ENCODE measurements around the gene CCR1.
"Not testable (repeated sequence)": the region's sequence is repeated elsewhere in the genome, so short reads cannot be mapped to it uniquely, and the experiment has no call there.

Gene CCR1

DNA sequence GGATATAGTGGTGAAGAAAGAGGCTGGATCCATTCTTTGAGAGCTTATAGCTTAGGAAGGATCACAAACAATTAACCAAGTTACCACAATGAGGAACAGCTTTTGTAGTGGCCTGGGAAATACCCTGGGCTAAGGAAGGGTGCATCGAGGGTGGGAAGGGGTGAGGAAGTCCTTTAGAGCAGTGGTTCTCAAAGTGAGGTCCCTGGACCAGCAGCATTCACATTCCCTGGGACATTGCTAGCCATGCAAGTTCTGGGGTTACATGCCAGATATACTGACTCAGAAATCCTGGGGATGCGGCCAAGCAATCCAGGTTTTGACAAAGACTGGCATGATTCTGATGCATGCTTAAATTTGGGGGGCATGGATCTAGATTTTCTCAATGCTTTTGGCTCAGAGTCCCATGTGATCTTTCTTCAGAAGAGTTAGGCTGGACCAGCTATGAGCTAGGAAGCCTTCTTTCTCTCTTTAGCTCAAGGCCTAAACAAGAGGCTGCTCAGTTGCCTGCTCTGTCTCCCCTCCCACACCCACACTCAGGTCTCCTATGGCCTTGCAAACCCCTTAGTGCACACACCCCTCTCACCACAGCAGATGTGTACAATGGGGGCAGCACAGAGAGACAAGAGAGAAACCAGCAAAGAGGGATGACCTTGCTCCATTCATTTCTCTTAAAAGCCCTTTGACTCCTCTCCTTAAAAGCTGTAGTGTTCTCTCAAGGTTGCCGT lies 1.8 kb upstream of the CCR1 start:
- DNase-seq: no peak

DNA sequence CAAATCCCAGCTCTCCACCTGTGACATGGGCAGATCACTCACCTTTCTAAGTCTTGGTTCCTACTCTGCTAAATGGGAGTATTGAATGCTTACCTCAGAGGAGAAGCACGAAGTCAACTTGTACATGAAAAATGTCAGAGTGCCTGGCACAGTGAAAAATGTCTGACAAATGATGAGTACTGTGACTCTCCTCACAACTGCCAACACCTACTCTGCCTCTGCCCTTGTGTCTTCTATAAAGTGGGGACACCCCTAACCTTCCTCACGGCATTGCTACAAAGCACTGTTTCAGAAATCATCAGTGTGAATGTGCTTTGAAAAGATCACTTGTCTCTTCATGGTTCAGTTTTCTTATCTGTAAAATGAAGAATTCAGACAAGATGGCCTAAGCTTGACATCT lies 940 bp upstream of the CCR1 start:
- no peak for DNase-seq

DNA sequence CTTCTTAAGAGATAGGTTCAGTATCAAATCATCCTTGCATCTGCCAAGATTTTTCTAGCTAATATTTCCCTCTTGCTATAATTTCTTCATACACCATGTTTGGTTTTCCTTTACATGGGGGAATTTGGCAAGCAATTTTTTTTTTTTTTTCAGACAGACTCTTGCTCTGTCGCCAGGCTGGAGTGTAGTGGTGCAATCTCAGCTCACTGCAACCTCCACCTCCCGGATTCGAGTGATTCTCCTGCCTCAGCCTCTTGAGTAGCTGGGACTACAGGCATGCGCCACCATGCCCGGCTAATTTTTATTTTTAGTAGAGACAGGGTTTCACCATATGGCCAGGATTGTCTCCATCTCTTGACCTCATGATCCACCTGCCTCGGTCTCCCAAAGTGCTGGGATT lies 599 bp downstream of the CCR1 start:
- not testable (repeated sequence) for DNase-seq

DNA sequence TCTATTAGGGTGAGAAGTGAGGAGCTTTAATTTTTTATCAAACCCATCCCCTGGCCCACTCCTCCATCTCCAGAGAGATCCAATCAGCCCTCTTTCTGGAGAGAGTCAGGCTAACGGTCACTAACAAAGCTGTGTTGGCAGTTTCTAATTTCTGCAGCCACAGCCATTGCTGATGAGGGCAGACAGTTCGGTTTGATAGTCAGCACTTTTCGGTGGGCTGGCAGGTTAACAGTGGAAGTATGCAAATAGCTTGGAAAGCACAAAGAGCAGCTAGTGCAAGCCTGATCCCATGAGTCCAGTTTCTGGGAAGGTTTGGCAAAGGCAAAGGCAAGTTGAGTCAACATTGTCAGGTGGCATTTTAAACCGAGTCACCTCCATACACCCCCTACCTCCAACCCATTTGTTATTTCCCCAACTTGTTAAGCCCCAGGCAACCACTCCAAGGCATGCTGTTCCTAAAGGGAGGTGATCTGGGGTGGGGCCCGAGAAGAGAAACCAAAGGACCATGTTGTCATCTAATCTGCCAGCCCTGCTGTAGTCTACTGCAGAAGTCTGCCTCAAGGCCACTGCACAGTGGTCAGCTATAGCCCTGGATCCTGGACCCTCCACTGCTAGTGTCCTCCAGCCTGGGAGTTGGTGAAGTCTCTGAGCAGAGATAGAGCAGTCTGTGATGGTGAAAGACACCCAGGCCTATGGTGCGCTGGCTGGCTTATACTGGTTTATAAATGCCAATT lies 1.7 kb downstream of the CCR1 start:
- no peak for DNase-seq

DNA sequence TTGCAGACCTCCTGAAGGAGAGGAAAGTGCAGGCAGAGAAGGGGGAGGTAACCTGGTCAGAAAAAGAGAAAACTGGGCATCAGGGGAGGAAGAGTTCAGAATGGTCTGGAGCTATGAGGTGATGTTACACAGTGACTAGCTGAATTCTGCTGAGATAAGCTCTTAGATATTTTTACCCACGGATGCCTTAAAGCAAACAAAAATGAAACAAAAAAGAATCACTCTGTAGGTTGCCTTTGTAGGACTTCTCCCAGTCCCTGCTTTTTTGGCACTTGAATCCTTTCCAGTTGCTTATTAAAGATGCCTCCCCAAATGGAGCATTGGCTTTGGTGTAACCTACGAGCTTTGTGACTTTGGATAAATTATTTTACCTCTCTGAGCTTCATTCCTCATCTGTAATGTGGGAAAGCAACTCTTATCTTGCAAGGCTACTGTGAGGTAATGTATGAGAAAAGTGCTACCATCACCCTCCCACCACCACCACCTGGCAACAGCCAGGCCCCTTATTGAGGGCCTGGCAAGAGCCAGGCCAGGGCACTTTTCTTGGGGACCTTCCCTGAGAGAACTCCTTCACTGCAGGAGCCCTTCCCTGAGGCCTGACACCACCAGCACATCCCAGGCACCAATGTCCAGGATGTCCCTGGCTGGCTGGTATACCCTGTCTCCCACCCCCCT lies 2.7 kb downstream of the CCR1 start:
- no peak for DNase-seq

DNA sequence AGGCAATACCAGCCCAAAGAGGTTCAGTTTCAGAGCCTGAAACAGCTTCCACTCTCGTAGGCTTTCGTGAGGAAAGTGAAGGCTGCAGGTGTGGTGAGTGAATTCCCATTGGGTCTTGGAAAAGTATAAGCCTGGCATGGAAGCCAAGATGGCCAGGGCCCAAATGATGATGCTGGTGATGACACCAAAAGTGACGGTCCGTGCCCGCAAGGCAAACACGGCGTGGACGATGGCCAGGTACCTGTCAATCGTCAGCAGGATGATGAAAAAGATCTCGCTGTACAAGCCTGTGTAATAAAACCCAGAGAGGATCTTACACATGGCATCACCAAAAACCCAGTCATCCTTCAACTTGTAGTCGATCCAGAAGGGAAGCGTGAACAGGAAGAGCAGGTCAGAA lies 4.4 kb downstream of the CCR1 start:
- no peak for DNase-seq

DNA sequence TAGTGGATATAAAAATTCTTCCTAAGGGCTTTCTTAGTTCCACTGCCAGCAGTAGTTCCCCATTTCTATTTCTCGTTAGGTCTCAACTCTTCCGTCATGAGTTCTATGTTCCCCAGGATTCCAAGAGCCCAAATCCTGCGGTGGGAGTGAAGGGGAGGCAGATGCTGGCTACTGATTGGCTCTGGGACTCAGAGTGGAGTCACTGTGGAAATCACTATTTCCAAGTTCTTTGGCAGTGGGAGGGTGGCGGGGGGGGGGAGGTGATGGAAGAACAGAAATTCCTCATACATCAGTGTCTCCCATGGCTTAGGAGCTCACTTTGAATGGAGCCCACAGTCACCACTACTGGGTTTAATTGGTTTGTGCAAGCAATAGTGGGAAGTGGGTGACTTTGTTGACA lies 5.6 kb downstream of the CCR1 start:
- no peak for DNase-seq

DNA sequence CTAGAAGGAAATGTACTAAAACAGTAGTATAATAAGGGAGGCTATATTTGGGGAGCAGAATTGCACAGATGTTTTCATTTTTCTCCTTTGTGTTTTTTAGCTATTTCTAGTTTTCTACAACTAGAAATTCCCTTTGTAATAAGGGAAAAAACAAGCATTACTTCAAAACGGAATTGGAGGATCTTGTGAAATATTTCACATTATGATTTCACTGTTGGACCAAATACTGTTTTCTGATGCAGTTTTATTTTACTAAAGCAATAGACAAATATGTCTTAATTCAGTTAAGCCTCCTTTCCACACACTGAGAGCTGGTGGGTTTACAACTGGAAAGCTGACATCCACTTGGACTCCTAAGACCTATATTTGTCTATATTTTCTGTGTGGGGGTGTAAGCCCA lies 7.3 kb downstream of the CCR1 start:
- DNase-seq: no peak

DNA sequence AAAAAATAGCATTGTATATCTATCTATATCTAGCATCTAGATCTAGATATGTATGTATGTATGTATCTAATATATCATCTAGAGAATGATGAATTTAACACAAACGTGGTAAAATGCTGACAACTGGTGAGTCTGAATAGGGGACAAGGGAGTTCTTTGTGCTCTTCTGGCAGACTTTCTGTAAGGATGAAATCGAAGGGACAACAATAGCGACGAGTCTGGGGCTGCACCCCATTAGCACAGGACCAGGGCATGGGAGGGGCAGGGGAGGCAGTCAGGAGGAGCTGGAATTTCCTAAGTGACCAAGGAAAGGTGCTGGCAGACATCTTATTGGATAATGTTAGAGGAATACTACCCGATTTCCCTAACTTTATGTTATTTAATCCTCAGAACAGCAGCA lies 7.9 kb downstream of the CCR1 start:
- no peak for DNase-seq

DNA sequence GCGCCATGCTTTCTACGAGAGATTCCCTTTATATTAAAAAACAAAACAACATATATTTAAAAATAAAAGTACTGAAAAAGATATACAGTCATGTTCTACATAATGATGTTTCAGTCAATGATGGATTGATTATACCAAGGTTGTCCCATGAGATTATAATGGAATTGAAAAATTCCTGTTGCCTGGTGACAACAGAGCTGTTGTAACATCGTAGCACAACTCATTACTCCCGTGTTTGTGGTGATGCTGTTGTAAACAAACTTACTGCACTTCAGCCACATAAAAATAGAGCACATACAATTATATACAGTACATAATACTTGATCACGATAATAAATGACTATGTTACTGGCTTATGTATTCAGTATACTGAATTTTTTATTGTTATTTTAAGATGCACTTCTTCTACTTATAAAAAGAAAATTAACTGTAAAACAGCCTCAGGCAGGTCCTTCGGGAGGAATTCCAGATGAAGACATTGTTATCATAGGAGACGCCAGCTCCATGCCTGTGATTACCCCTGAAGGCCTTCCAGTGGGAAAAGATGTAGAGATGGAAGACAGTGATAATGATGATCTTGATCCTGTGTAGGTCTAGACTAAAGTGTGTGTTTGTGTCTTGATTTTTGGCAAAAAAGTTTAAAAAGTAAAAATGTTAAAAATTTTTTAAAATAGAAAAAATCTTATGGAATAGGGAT lies 11.7 kb downstream of the CCR1 start:
- no peak for DNase-seq

DNA sequence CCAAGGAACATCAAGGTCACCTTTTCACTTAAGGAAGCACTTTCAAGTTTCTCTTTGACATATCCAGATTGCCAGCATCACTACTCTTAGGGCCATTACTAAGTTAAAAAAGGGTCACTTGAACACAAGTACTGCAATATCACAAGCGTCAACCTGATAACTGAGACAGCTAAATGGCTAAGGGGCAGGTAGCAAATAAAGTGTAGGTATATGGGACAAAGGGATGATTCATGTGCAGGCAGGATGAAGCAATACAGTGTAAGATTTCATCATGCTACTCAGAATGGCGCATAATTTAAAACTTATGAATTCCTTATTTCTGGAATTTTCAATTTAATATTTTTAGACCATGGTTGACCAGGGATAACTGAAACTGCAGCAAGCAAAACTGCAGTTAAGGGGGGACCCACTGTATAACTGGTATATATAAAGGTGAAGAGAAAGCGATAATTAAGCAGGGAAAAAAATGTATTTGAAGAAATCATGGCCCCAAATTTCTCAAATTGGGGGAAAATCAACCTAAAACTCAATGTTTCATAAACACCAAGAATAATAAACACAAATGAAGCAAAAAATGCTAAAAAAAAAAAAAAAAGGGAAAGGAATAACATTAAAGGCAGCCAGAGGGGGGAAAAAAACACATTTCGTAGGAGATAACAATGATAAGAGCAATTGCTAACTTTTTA lies 13.1 kb downstream of the CCR1 start:
- DNase-seq: no peak

DNA sequence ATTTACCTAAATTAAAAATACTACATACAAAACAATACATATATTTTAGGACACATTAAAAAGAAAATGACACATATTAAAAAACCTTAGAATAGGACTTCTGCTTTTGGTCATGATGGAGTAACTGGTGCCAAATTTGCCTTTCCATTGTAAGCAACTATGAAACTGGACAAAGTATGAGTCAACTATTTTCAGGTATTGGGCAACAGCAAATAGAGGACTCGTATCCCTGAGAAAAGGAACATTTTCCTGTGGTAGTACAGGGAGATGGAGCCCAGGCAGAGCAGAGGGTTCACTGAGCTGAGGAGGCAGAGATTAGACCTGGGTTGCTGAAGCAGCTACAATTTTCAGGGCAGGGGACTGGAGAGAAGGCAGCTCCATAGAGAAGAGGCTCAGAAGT lies 14.7 kb downstream of the CCR1 start:
- no peak for DNase-seq

DNA sequence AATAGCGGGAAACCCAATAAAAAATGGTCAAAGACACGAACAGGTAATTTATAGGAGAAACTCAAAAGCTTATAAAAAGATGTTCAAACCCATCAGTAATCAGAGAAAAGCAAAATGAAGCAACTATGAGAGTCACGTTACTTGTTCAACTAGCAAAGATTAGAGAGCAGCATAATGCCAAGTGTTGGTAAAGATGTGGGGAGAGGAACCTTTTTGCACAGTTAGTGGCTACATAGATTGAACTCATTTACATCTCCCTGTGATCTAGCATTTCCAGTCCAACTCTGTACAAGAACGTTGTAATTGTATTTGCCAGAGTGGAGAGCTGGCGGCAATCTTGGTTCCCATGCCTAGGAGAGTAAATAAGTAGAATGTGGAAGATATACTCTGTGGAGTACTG lies 15.2 kb downstream of the CCR1 start:
- no peak for DNase-seq

DNA sequence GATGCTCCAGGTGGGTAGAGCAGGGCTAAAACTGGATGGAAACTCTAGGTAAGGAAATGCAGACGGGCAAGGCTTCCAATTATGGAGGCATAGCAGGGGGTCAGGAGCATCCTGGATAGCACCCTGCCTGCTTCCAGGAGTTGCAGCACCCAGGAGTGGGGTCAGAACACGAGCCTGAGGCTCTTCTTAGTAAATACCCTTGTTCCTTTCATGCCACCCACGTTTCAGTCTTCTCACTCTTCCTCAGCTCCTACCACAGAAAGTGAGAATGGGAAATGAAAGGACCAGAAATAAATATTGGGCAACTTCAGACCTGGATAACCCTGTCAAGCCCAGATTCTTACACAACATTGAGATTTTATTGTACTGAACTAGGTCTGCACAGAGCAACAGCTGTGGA lies 16.4 kb downstream of the CCR1 start:
- no peak for DNase-seq

DNA sequence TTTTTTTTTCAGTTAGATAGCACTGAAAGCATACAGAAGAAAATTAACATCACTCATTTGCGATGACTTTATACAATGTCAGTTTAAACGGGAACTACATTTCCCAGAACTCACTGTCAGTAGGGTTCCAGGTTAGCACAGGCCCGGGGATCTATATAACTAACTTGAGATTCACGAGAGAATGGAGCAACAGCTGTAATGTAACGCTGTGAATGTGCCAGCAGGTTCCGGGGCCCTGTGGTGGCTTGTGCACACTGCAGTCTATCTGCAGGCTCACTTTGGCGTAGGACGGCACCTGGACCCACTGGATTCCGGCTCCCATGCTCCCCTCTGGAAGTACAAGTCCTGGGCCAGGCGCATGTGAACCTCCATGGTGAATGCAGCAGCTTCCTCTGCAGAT lies 19.4 kb downstream of the CCR1 start:
- no peak for DNase-seq

DNA sequence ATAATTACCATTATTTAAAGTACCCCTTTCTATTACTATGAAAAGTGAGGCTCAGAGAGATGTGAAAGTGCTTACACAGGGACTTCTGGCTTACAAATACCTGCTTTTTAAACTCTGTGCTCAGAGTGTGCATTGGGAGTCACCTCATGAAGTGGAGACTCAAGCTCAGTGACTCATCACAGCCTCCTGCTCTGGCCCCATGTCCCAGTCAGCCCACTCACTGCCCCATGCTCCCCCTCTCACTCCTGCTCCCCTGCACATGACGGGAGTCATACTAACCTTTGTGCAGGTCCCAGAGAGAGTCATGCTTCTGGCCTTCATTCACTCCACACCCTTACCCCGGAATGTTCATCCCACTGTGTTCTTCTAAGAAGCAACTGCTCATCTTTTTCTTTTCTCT lies 20.2 kb downstream of the CCR1 start:
- DNase-seq: no peak

DNA sequence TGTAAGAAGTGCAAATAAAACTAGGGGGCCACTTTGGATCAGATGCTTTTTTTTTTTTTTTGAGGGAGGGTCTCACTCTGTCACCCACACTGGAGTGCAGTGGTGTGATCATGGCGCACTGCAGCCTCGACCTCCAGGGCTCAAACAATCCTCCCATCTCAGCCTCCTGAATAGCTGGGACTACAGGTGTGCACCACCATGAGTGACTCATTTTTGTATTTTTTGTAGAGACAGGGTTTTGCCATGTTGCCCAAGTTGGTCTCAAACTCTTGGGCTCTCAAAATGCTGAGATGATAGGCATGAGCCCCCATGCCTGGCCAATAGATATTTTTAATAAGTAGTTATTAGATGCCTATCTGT lies 20.8 kb downstream of the CCR1 start:
- DNase-seq: no peak

DNA sequence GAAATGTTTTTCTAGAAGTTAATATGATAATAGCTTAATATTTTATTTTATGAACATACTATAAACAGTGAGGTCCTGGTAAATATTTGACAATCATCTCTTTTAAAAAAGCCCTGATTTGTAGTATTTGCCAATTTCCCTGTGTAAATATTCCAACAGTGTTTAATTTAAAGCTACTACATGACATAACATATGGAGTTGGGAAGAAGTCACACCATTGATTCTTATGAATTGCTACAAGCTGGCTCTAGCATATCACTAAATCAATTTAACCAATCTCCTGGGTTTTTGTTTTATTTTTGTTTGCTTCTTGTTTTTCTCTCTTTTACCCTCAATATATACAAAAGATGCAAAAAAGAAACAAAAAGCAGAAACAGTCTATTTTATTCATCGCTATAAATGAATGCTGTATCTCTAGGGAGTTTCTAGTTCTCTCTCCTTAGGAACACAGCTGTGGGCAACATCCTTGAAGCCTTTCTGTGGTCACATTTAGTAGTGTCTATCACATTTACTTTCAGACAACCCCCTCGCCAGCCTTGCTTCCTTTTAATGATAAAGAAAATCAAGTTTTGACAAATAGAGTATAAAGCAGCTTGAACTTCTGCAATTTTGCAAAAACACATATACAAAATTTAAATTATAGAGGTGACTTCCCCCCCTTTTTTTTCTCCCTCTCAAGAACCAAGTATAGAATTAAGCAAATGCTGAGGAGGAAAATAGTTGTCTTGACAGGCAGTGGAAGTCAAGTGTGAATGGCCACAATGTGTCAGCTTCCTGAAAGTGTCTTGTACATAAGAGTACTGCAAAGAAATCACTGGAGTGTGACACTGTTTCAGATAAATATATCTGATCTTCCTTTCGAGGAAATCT lies 21.4 kb downstream of the CCR1 start:
- DNase-seq: no peak

DNA sequence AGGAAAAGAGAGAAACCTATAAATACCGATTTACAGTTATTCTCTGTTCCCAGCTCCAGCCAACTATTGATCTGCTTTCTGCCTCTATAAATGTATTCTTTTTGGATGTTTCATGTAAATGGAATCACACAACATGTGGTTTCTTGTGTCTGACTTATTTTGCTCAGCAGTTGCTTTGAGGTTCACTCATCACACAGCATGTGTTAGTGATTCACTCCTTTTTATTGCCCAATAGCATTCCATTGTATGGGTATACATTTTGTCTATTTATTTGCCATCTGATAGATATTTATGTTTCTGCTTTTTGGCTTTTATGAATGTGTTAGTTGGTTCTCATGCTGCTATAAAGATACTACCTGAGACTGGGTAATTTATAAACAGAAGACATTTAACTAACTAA lies 23.6 kb downstream of the CCR1 start:
- no peak for DNase-seq

DNA sequence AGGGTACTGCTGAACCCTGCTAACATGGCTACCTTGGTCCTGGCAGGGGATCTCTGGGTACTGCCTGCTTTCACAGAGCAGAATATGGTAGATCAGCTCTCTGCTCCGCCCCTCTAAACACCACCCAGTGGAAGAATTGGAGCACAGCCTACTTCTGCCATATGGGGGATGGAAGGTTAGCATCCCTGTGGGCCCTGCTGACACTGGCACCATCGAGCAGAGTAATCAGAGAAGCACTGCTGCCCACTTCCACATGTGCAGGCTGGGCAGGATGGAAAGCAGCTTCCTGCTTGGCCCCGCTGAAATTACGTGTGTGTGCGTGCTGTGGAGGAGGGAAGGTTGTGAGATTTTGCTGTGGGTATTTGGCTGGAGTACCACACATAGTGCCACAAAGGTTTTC lies 24.8 kb downstream of the CCR1 start:
- DNase-seq: no peak

DNA sequence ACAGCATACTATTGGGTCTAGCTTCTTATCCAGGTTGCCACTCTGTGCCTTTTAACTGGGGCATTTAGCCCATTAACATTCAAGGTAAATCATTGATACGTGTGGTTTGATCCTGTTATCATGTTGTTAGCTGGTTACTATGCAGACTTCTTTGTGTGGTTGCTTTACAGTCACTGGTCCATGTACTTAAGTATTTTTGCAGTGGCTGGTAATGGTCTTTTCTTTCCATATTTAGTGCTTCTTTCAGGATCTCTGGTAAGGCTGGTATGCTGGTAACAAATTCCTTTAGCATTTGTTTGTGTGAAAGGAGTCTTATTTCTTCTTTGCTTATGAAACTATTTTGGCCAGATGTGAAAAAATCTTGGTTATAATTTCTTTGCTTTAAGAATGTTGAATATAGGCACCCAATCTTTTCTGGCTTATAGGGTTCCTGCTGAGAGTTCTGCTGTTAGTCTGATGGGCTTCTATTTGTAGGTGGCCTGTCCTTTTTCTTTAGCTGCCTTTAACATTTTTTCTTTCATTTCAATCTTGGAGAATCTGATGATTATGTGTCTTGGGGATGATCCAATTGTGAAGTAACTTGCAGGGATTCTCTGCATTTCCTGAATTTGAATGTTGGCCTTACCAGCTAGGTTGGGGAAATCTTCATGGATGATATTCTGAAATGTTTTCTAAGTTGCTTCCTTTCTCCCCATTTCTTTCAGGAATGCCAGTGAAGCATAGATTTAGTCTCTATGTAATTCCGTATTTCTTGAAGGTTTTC lies 39.3 kb downstream of the CCR1 start:
- DNase-seq: no peak

All from CD4-positive, alpha-beta T cell treated with Interleukin-10 for 1 hour (primary cell).